ENCODE measurements around the gene SMIM5. TPM values are rescaled to one million over a fixed set of nuclear protein-coding genes. Genes with fewer than 3 reads are reported as not detected.

SMIM5 gene
- total and polyA plus RNA-seq, 2 experiments from 2014 or later = 0.08 TPM; not detected in 1

GRCh38 chr17:75628425-75628824, 4.8 kb upstream of the SMIM5 start:
- 88% methylated on average over 6 of the region's 6 CpGs for WGBS, 2 experiments (ENCODE audit: low coverage in 1 of 2, low lambda C conversion rate in 2 of 2, missing lambda C conversion rate in 2 of 2)
- H3K4me3 ChIP-seq = no peak overlapping the region
- H3K36me3 ChIP-seq (ENCODE audit: low read depth) = no peaks in the 10 kb centered on the region
- no peak overlapping the region for H2AFZ ChIP-seq
- H3K79me2 ChIP-seq (ENCODE audit: insufficient read depth) = no peaks in the 10 kb centered on the region
- peaks cover 5% of the 10 kb centered on the region for H3K4me1 ChIP-seq (ENCODE audit: insufficient read depth)
- 0 out of 2 replicates have a peak, but pooled peaks cover 2% of the 10 kb centered on the region for H3F3A ChIP-seq (ENCODE audit: insufficient read depth)
- H3K9me2 ChIP-seq (ENCODE audit: insufficient read depth) = no peaks in the 10 kb centered on the region
- no peak overlapping the region for H3K4me2 ChIP-seq (ENCODE audit: unreplicated experiment)
- no peaks in the 10 kb centered on the region for H4K20me1 ChIP-seq (ENCODE audit: insufficient read depth)
- in situ Hi-C loops (cut with MboI) = no loop called here
- no peak for TF ChIP-seq EZH2 (IDR thresholded peaks at IDR 0.05; ENCODE audit: insufficient read depth, poor library complexity, severe bottlenecking)
- TF ChIP-seq EZH2phosphoT487 (IDR thresholded peaks at IDR 0.05; ENCODE audit: insufficient read depth, low read depth) = no peak
- no peak overlapping the region for H3K9ac ChIP-seq
- H3K27ac ChIP-seq = no peak overlapping the region
- no peaks in the 10 kb centered on the region for H3K9me3 ChIP-seq (ENCODE audit: low read depth)
- H3K27me3 ChIP-seq (replicated peaks; ENCODE audit: insufficient read depth) = no peaks in the 10 kb centered on the region
- DNase-seq = no peak

DNA sequence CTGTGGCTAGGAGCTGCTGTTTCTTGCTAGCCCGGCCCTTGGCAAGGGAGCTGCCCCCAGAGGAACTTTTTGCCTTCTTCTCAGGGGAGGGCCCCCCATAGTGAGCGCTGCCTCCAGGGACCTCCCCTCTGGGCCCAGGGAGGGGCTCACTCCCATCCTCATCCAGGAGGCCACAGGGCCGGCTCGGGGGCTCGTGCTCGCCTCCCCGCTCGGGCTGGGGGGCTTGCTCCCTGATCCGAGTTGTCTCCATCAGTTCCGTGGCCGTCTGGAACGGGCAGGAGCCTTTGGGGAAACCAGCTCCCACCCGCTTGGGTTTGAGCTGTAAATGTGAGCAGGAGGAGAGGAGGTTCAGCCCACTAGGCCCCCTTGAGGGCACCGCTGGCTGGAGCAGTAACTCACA, 4.1 kb upstream of the SMIM5 start:
- no peak overlapping the region for H3K9ac ChIP-seq
- no peak for DNase-seq
- no peaks in the 10 kb centered on the region for H3K9me2 ChIP-seq (ENCODE audit: insufficient read depth)
- no peaks in the 10 kb centered on the region for H3K36me3 ChIP-seq (ENCODE audit: low read depth)
- H3K27me3 ChIP-seq (replicated peaks; ENCODE audit: insufficient read depth) = no peaks in the 10 kb centered on the region
- H3K9me3 ChIP-seq (ENCODE audit: low read depth) = no peaks in the 10 kb centered on the region
- no peaks in the 10 kb centered on the region for H3K79me2 ChIP-seq (ENCODE audit: insufficient read depth)
- no peak overlapping the region for H2AFZ ChIP-seq
- H3K27ac ChIP-seq = no peak overlapping the region
- WGBS, 2 experiments (ENCODE audit: low coverage in 1 of 2, low lambda C conversion rate in 2 of 2, missing lambda C conversion rate in 2 of 2) = 68 to 79% methylated on average over 12 to 14 of the region's 14 CpGs
- no peaks in the 10 kb centered on the region for H4K20me1 ChIP-seq (ENCODE audit: insufficient read depth)
- in situ Hi-C loops (cut with MboI) = no loop called here
- TF ChIP-seq EZH2 (IDR thresholded peaks at IDR 0.05; ENCODE audit: insufficient read depth, poor library complexity, severe bottlenecking) = no peak
- no peak for TF ChIP-seq EZH2phosphoT487 (IDR thresholded peaks at IDR 0.05; ENCODE audit: insufficient read depth, low read depth)
- peaks cover 11% of the 10 kb centered on the region for H3K4me1 ChIP-seq (ENCODE audit: insufficient read depth)
- no peak overlapping the region for H3K4me2 ChIP-seq (ENCODE audit: unreplicated experiment)
- 0 out of 2 replicates have a peak, but pooled peaks cover 4% of the 10 kb centered on the region for H3F3A ChIP-seq (ENCODE audit: insufficient read depth)
- no peak overlapping the region for H3K4me3 ChIP-seq

- Histone ChIP-seq H3F3A (ENCODE audit: insufficient read depth) (0 out of 2 replicates have a peak, but pooled peaks cover 4% of the 10 kb centered on the region), H3K9me2 (ENCODE audit: insufficient read depth) (no peaks in the 10 kb centered on the region), H4K20me1 (ENCODE audit: insufficient read depth) (no peaks in the 10 kb centered on the region), H3K9me3 (ENCODE audit: low read depth) (no peaks in the 10 kb centered on the region), H3K4me2 (ENCODE audit: unreplicated experiment) (no peak overlapping the region), H3K9ac (no peak overlapping the region), H3K36me3 (ENCODE audit: low read depth) (no peaks in the 10 kb centered on the region), H3K27ac (no peak overlapping the region), H3K27me3 (replicated peaks; ENCODE audit: insufficient read depth) (no peaks in the 10 kb centered on the region), H2AFZ (no peak overlapping the region), H3K4me1 (ENCODE audit: insufficient read depth) (peaks cover 13% of the 10 kb centered on the region), H3K79me2 (ENCODE audit: insufficient read depth) (no peaks in the 10 kb centered on the region), H3K4me3 (no peak overlapping the region)
- in situ Hi-C loops (cut with MboI) = no loop called here
- DNase-seq = no peak
- TF ChIP-seq EZH2phosphoT487 (IDR thresholded peaks at IDR 0.05; ENCODE audit: insufficient read depth, low read depth) = no peak
- no peak for TF ChIP-seq EZH2 (IDR thresholded peaks at IDR 0.05; ENCODE audit: insufficient read depth, poor library complexity, severe bottlenecking)
- 89 to 92% methylated on average over 23 to 25 of the region's 26 CpGs for WGBS, 2 experiments (ENCODE audit: low coverage in 1 of 2, low lambda C conversion rate in 2 of 2, missing lambda C conversion rate in 2 of 2)
These were observed 2.9 kb upstream of the SMIM5 start for GRCh38 chr17:75630071-75630917.

DNA sequence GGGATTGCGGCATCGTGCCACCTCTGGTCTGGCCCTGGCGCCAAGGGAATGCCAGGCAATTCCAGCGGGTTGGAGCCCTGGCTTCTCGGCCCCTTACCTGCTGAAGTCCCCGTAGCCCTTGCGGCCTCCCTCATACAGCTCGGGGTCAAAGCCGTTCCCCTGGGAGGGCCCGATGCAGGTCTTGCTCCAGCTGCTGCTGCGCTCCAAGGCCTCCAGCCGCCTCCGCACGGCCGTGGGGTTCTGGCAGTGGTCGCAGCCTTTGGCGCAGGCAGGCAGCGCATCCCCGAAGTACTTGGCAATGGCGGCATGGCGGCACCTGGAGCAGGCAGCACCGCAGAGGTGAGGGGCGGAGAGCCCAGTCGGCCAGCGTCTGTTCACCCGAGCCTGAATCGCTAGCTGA, 1.9 kb upstream of the SMIM5 start:
- Histone ChIP-seq H3K27ac (no peak overlapping the region), H3K4me3 (no peak overlapping the region), H3K9ac (no peak overlapping the region), H3K4me1 (ENCODE audit: insufficient read depth) (peaks cover 13% of the 10 kb centered on the region), H3K4me2 (ENCODE audit: unreplicated experiment) (no peak overlapping the region), H3K36me3 (ENCODE audit: low read depth) (no peaks in the 10 kb centered on the region), H3K27me3 (replicated peaks; ENCODE audit: insufficient read depth) (no peaks in the 10 kb centered on the region), H4K20me1 (ENCODE audit: insufficient read depth) (no peaks in the 10 kb centered on the region), H3F3A (ENCODE audit: insufficient read depth) (0 out of 2 replicates have a peak, but pooled peaks cover 4% of the 10 kb centered on the region), H2AFZ (no peak overlapping the region), H3K9me2 (ENCODE audit: insufficient read depth) (no peaks in the 10 kb centered on the region), H3K9me3 (ENCODE audit: low read depth) (no peaks in the 10 kb centered on the region), H3K79me2 (ENCODE audit: insufficient read depth) (no peaks in the 10 kb centered on the region)
- WGBS, 2 experiments (ENCODE audit: low coverage in 1 of 2, low lambda C conversion rate in 2 of 2, missing lambda C conversion rate in 2 of 2) = 91 to 95% methylated on average over 27 of the region's 27 CpGs
- TF ChIP-seq EZH2phosphoT487 (IDR thresholded peaks at IDR 0.05; ENCODE audit: insufficient read depth, low read depth) = no peak
- DNase-seq = no peak
- in situ Hi-C loops (cut with MboI) = no loop called here

Measured in GM23248 (cell line).